ENCODE measurements around the gene DCDC2C. TPM values are rescaled to one million over a fixed set of nuclear protein-coding genes. Genes with fewer than 3 reads are reported as not detected.

DCDC2C gene
- total and polyA plus RNA-seq, 2 of the 4 experiments (the other 2 are of a cell fraction) = not detected

- ATAC-seq (ENCODE audit: low read depth) = no peak
- Histone ChIP-seq H2BK15ac (ENCODE audit: low read depth, low read length) (no peak overlapping the region), H3K4me3 (ENCODE audit: insufficient read depth, low read depth, low read length) (no peak overlapping the region), H3K18ac (ENCODE audit: low read depth, low read length) (no peak overlapping the region), H4K8ac (ENCODE audit: low read depth in 2 of 2, low read length in 2 of 2) (no peak overlapping the region), H2AFZ (replicated peaks; ENCODE audit: low read length, poor library complexity) (no peak overlapping the region), H3K9ac (ENCODE audit: low read depth, low read length) (no peak overlapping the region), H2AK5ac (ENCODE audit: low read depth, low read length) (no peak overlapping the region), H3K36me3 (ENCODE audit: control insufficient read depth, insufficient read depth, low read length) (no peaks in the 10 kb centered on the region), H3K79me1 (ENCODE audit: low read depth in 1 of 2, low read length in 2 of 2) (no peaks in the 10 kb centered on the region), H3K23ac (ENCODE audit: low read depth, low read length) (no peak overlapping the region), H3K4me1 (ENCODE audit: control insufficient read depth, insufficient read depth, low read length) (peaks cover 14% of the 10 kb centered on the region; the same call in 1 of the 2 replicates), H3K4ac (ENCODE audit: low read depth, low read length) (no peak overlapping the region), H2BK120ac (ENCODE audit: low read depth, low read length) (no peak overlapping the region), H4K5ac (ENCODE audit: low read depth, low read length) (no peak overlapping the region), H3K27me3 (ENCODE audit: control insufficient read depth, insufficient read depth, low read length) (no peaks in the 10 kb centered on the region; the same call in 1 of the 2 replicates), H2BK20ac (ENCODE audit: low read depth, low read length) (no peak overlapping the region), H3K4me2 (ENCODE audit: low read depth, low read length) (no peak overlapping the region), H4K20me1 (ENCODE audit: insufficient read depth, low read length) (no peaks in the 10 kb centered on the region), H4K91ac (ENCODE audit: insufficient read depth, low read depth, low read length) (no peak overlapping the region), H2AK9ac (replicated peaks; ENCODE audit: low read depth, low read length, poor library complexity) (no peak overlapping the region), H3K9me1 (ENCODE audit: insufficient read depth, low read length) (no peaks in the 10 kb centered on the region), H3K9me3 (ENCODE audit: control insufficient read depth, insufficient read depth, low read length) (peaks cover 3% of the 10 kb centered on the region; the same call in 1 of the 2 replicates), H3K14ac (replicated peaks; ENCODE audit: low read depth, low read length) (no peak overlapping the region), H2BK5ac (ENCODE audit: low read depth, low read length, poor library complexity, severe bottlenecking) (no peak overlapping the region), H3K56ac (ENCODE audit: extremely low read depth, insufficient read depth, low read length) (no peak overlapping the region), H3K27ac (ENCODE audit: insufficient read depth, low read length) (no peak overlapping the region)
- dilution Hi-C loops (cut with HindIII; ENCODE audit: low sequenced_read_pairs, unreplicated experiment) = no loop called here
- POLR2A ChIA-PET (ENCODE audit: unreplicated experiment) = interaction anchor here (0.5 kb wide), 1 partner anchor 29 kb away, joined by 3 read pairs; no protein-coding TSS in a partner anchor
- no TSS peak for BruUV-seq (replicated peaks)
- CTCF ChIA-PET = no interaction called here
- in situ Hi-C loops (cut with MboI; ENCODE audit: low sequenced_read_pairs) = loop anchor here (25.0 kb wide), 1 partner anchor 1792 kb away; no protein-coding TSS in a partner anchor
- intact Hi-C loops (cut with micrococcal nuclease) = loop anchor here (5.0 kb wide), 1 partner anchor 187 kb away; no protein-coding TSS in a partner anchor
- no peak for DNase-seq
- WGBS, 2 experiments (ENCODE audit: extremely low coverage in 2 of 2, insufficient read length in 1 of 2) = 73% methylated on average over 14 of the region's 21 CpGs; no CpG with 5 or more reads in 1 of the 2 experiments
- TF ChIP-seq MXI1 (IDR thresholded peaks at IDR 0.05; ENCODE audit: borderline replicate concordance, low read depth, low read length) (no peak), ELK1 (IDR thresholded peaks at IDR 0.05; ENCODE audit: borderline replicate concordance, low read depth, low read length) (no peak), POLR2A (IDR thresholded peaks at IDR 0.05; ENCODE audit: low read depth, low read length) (no peak), USF2 (IDR thresholded peaks at IDR 0.05; ENCODE audit: low read depth, low read length) (no peak), FOS (IDR thresholded peaks at IDR 0.05; ENCODE audit: low read depth, low read length) (no peak), RFX5 (IDR thresholded peaks at IDR 0.05; ENCODE audit: low read depth, low read length) (no peak), RAD21 (IDR thresholded peaks at IDR 0.05; ENCODE audit: low read length) (no peak), BHLHE40 (IDR thresholded peaks at IDR 0.05; ENCODE audit: low read depth, low read length) (no peak), SMC3 (IDR thresholded peaks at IDR 0.05; ENCODE audit: low read depth, low read length) (no peak), CEBPB (IDR thresholded peaks at IDR 0.05; ENCODE audit: low read depth, low read length) (no peak), CTCF (conservative IDR thresholded peaks at IDR 0.05; ENCODE audit: low read depth, low read length) (no peak), MAFK (IDR thresholded peaks at IDR 0.05; ENCODE audit: low read depth, low read length) (no peak), RCOR1 (IDR thresholded peaks at IDR 0.05; ENCODE audit: insufficient replicate concordance, low read length) (no peak), NFE2L2 (IDR thresholded peaks at IDR 0.05; ENCODE audit: low read depth, low read length) (no peak), MAZ (IDR thresholded peaks at IDR 0.05; ENCODE audit: borderline replicate concordance, low read depth, low read length) (no peak)
Measured at GRCh38 chr2:3654531-3655225, 48.7 kb upstream of the DCDC2C start.
